Measurements from ENCODE around the gene VPS52. TPM values are rescaled to one million over a fixed set of nuclear protein-coding genes. Genes with fewer than 3 reads are reported as not detected.

VPS52 gene
- total RNA-seq, 1 donor from 2014 or later = 67.4 TPM

DNA sequence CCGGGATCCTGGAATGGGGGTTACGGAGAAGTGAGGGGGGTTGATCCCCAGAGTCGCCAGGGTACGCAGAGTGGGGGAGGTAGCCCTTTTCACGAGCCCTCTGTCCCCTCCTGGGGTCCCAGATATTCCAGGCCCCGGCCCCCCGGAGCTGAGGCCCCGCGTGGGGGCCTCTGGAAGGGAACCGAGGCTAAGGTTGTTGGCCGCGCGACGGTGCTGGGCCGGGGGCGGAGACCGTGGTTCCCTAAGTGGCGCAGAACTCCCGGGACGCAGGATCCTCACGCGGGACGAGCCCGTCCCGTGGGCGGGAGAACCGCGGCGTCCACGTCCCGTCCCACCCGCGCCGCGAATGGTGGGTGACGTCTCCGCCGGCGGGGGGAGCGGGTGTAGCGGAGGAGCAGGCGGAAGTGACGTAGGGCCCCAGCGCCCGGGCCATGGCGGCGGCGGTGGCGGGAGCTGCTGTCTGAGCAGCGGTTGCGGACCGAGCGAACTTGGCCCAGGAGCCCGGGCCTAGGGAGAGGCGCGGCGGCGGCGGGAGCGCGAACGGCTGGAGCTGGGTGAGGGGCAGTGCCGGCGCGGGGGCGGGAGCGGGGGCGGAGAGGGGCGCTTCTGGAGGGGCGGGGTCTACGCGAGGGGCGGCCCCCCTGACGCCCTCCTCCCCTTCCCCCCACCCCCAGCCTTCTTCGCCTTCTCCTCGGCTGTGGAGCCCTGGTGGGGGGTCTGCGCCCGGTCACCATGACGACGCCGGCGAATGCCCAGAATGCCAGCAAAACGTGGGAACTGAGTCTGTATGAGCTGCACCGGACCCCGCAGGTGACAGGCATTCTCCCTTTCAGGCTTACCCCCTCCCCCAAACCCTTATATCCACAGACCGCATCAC is 63.3 kb downstream of the VPS52 start, which contains the start of gene RING1:
RING1 (plus strand) TSS at position 410 of the 877 bp plus-strand sequence; CDS start at position 733, 323 bp downstream.
- peaks cover 22% of the 10 kb centered on the region for H3K36me3 Mint-ChIP-seq (ENCODE audit: unreplicated experiment)
- peaks cover 54% of the 10 kb centered on the region for H3K4me1 Mint-ChIP-seq (ENCODE audit: unreplicated experiment)
- H3K9me3 Mint-ChIP-seq (ENCODE audit: unreplicated experiment) = no peaks in the 10 kb centered on the region
- DNase-seq (ENCODE audit: extremely low spot score, unreplicated experiment) = peak; percentile 95
- TF ChIP-seq, protein P1, sequence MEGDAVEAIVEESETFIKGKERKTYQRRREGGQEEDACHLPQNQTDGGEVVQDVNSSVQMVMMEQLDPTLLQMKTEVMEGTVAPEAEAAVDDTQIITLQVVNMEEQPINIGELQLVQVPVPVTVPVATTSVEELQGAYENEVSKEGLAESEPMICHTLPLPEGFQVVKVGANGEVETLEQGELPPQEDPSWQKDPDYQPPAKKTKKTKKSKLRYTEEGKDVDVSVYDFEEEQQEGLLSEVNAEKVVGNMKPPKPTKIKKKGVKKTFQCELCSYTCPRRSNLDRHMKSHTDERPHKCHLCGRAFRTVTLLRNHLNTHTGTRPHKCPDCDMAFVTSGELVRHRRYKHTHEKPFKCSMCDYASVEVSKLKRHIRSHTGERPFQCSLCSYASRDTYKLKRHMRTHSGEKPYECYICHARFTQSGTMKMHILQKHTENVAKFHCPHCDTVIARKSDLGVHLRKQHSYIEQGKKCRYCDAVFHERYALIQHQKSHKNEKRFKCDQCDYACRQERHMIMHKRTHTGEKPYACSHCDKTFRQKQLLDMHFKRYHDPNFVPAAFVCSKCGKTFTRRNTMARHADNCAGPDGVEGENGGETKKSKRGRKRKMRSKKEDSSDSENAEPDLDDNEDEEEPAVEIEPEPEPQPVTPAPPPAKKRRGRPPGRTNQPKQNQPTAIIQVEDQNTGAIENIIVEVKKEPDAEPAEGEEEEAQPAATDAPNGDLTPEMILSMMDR (IDR thresholded peaks at IDR 0.05) = no peak
- peak within 1 kb of the TSS; percentile 97 for H3K27ac Mint-ChIP-seq (ENCODE audit: unreplicated experiment)
- H3K27me3 Mint-ChIP-seq (ENCODE audit: unreplicated experiment) = no peaks in the 10 kb centered on the region
- peak within 1 kb of the TSS; percentile 97 for H3K4me3 Mint-ChIP-seq (ENCODE audit: unreplicated experiment)

DNA sequence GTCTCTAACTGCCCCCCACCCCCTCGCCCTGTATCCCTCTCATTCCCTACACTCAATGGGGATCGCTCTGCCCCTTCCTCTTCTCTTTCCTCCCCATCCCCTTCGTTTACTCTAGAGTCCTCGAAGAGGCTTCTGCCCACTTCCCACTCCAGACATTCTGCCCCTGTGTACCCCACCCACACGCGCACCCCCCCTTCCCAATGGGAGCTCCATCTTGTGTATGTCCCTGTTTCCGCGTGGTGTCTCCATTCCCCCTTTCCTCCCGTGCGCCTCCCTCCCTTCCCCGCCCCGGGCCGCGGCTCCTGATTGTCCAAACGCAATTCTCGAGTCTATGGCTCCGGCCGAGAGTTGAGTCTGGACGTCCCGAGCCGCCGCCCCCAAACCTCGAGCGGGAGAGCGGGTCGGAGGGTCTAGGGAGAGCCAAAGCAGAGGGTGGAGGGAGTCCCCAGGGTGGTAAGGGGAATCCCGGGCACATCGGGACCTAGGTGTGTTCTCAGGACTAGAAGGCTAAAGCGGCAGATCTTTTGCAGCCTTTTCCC is 64.1 kb downstream of the VPS52 start:
- DNase-seq (ENCODE audit: extremely low spot score, unreplicated experiment) = peak; percentile 88
- Mint-ChIP-seq H3K36me3 (ENCODE audit: unreplicated experiment) (peaks cover 29% of the 10 kb centered on the region), H3K27me3 (ENCODE audit: unreplicated experiment) (no peaks in the 10 kb centered on the region), H3K9me3 (ENCODE audit: unreplicated experiment) (no peaks in the 10 kb centered on the region), H3K4me1 (ENCODE audit: unreplicated experiment) (peaks cover 54% of the 10 kb centered on the region), H3K27ac (ENCODE audit: unreplicated experiment) (peak overlapping the region; percentile 97), H3K4me3 (ENCODE audit: unreplicated experiment) (peak overlapping the region; percentile 97)
- TF ChIP-seq, protein P1 (IDR thresholded peaks at IDR 0.05) = no peak

DNA sequence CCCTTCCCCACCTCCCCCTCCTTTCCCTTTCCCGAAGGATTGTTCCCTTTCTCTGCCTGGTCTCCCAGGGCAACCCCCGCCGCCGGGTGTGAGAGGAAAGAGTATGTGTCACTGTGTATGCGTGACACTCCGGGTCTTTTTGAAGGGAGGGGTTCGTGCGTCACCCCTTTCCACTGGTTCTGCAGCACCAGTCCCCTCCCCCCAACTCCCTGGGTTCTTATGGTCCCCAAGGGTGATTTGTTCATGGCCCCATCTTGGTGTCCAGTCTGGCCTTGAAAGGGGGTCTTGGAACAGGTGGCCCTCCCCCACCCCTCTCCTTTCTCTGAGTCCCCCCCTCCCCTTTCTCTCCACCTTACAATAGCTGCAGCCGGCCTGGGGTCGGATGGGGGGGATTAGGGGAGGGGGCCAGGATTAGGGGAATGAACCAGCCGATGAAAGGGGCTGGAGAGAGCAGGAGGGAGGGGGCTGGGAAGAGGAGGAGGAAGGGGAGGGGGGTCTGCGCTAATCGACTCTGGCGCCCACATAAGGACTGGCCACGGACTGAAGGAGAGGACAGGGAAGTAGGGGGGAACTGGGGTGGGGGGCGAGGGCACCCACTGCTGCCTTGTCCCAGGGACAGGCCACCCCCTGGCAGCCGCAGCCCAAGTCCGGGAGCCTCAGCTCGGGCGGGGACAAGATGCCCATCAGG is 64.7 kb downstream of the VPS52 start:
- TF ChIP-seq, protein P1 (IDR thresholded peaks at IDR 0.05) = no peak
- Mint-ChIP-seq H3K36me3 (ENCODE audit: unreplicated experiment) (peaks cover 33% of the 10 kb centered on the region), H3K27me3 (ENCODE audit: unreplicated experiment) (no peaks in the 10 kb centered on the region), H3K4me1 (ENCODE audit: unreplicated experiment) (peaks cover 55% of the 10 kb centered on the region), H3K4me3 (ENCODE audit: unreplicated experiment) (peak overlapping the region; percentile 97), H3K27ac (ENCODE audit: unreplicated experiment) (peak overlapping the region; percentile 97), H3K9me3 (ENCODE audit: unreplicated experiment) (no peaks in the 10 kb centered on the region)
- no peak for DNase-seq (ENCODE audit: extremely low spot score, unreplicated experiment)

DNA sequence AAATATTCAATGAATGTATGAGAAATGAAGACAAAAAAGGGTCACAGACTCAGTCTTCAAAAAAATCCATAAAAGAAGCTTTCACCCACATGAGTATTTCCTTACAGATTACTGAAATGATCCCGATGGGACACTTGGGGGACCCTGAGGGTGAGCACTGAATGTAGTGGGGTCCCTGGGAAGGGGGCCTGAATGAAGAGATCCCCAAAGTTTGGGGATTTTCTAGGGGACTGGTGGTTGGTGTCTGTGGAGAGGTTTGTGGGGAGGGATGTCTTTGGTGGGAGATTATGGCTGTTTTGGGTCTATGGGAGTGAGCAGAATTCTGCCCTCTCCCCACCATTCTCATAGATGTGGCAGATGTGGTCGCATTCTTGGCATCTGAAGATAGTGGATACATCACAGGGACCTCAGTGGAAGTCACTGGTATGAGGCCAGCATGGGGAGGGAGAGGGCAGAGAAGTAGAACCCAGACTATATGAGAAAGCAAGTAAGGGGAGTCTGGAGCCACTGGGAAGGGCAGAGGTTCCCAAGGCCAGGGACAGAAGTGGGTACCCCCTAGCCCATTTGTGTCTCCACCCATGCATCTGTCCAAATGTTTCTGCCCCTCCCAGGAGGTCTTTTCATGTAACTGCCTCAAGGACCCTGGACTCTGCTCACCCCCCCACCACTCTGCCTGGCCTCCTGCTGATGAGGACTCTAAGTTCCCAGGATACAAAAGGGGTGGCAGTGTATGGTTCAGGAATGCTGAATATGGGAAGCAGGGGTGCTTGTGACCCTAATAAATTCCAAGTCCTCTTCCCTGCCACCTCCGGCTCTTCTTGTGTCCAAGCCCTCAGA is 65.4 kb downstream of the VPS52 start:
- TF ChIP-seq, protein P1 (IDR thresholded peaks at IDR 0.05) = no peak
- H3K27me3 Mint-ChIP-seq (ENCODE audit: unreplicated experiment) = no peaks in the 10 kb centered on the region

More for the DNA sequence above, 65.4 kb downstream of the VPS52 start:
- Mint-ChIP-seq H3K27ac (ENCODE audit: unreplicated experiment) (peak overlapping the region; percentile 72), H3K4me3 (ENCODE audit: unreplicated experiment) (peak overlapping the region; percentile 30), H3K9me3 (ENCODE audit: unreplicated experiment) (no peaks in the 10 kb centered on the region), H3K4me1 (ENCODE audit: unreplicated experiment) (peaks cover 61% of the 10 kb centered on the region), H3K36me3 (ENCODE audit: unreplicated experiment) (peaks cover 37% of the 10 kb centered on the region)
- no peak for DNase-seq (ENCODE audit: extremely low spot score, unreplicated experiment)

Data from osteocyte (in vitro differentiated cells).